Mammary epithelial cell (primary cell): ENCODE results near the gene BACH1.

Source experiments
- CTCF ChIP-seq, 2 donors: IDR thresholded peaks in 1 of 2; conservative IDR thresholded peaks in 1 of 2; 2 replicates each; pipeline ENCODE4 v1.5.1; 2011 to 2012; ENCODE audit warnings: inconsistent platforms in 2 of 2, low read length in 2 of 2, mild to moderate bottlenecking in 2 of 2, control low read depth in 1 of 2, low read depth in 1 of 2; ENCODE audit not compliant: insufficient read depth in 1 of 2; ENCODE audit errors: extremely low read depth in 1 of 2
- EZH2 ChIP-seq: IDR thresholded peaks from 2 replicates; pipeline ENCODE4 v1.6.1; 2012; ENCODE audit warnings: low read length, inconsistent platforms, borderline replicate concordance

DNA sequence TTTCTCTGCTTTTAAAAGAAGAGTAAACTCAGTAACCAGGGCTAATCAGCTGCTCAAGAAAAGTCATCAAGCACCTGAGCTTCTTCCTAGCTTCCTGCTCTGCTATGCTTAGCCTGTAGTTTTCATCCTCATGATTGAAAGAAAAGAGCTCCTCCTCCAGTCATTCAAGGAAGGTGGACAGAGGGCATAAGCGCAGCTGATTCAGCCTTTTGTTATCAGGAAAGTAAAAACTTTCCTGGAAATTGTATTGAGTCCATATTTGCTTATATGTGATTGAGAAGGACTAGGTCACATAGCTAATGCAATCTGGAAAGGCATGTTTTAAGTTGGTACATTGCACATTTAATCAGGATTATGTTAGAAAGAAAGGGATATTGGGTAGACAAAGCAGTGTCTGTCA lies 8.5 kb upstream of the BACH1 start:
- TF ChIP-seq CTCF (conservative IDR thresholded peaks at IDR 0.05 in 1 of 2, IDR thresholded peaks at IDR 0.05 in 1 of 2; ENCODE audit: extremely low read depth in 1 of 2, insufficient read depth in 1 of 2, low read depth in 1 of 2, low read length in 2 of 2) (no peak), EZH2 (no peak)
